Prostate gland (tissue), 2 donors: ENCODE measurements around the gene ALOX12B.

ENCODE experiments used
- CTCF ChIP-seq, 4 experiments: fragments of 200-600 bp in 2 of 4; fragments of 450-650 bp in 2 of 4; sonication (generic) in 2 of 4; IDR thresholded peaks; 1 replicate in 3 of 4; 2 replicates in 1 of 4; pipeline ENCODE4 v1.5.1; 2016 to 2019; ENCODE audit warnings: antibody characterized with exemption in 4 of 4, mild to moderate bottlenecking in 2 of 4, moderate library complexity in 2 of 4
- POLR2AphosphoS5 ChIP-seq: sonication (generic); formaldehyde crosslinking; IDR thresholded peaks from one replicate; pipeline ENCODE4 v1.6.1; 2017; ENCODE audit warnings: antibody characterized with exemption

GRCh38 chr17:8067806-8068205, 19.7 kb downstream of the ALOX12B start:
- no peak for TF ChIP-seq CTCF (IDR thresholded peaks at IDR 0.05)
- no peak for TF ChIP-seq POLR2AphosphoS5
